ENCODE measurements around the gene ZNF91. TPM values are rescaled to one million over a fixed set of nuclear protein-coding genes. Genes with fewer than 3 reads are reported as not detected.

Gene ZNF91
- total RNA-seq, 1 experiment from 2014 or later: 37.4 TPM

GRCh38 chr19:23404676-23405075 lies 9.4 kb upstream of the ZNF91 start:
- no peaks in the 10 kb centered on the region for H3K27me3 ChIP-seq (ENCODE audit: insufficient read depth, low read depth)
- H3K9me2 ChIP-seq (ENCODE audit: insufficient read depth): no peaks in the 10 kb centered on the region
- H3F3A ChIP-seq (ENCODE audit: insufficient read depth, low read depth): no peaks in the 10 kb centered on the region
- no peak for DNase-seq
- no peaks in the 10 kb centered on the region for H3K36me3 ChIP-seq (ENCODE audit: low read depth)
- H3K4me1 ChIP-seq (replicated peaks; ENCODE audit: insufficient read depth): no peaks in the 10 kb centered on the region
- no peak overlapping the region for H3K27ac ChIP-seq
- no peak for TF ChIP-seq CTCF (conservative IDR thresholded peaks at IDR 0.05)
- no peak for TF ChIP-seq EZH2 (IDR thresholded peaks at IDR 0.05; ENCODE audit: low read depth)
- H2AFZ ChIP-seq: no peak overlapping the region
- ChIA-PET CTCF (no interaction called here), POLR2A (ENCODE audit: unreplicated experiment) (no interaction called here)
- no peak overlapping the region for H3K4me2 ChIP-seq
- intact Hi-C loops (cut with micrococcal nuclease; ENCODE audit: unreplicated experiment): no loop called here
- BruUV-seq (replicated peaks): no TSS peak
- H3K4me3 ChIP-seq: no peak overlapping the region
- H3K79me2 ChIP-seq (ENCODE audit: low read depth): no peaks in the 10 kb centered on the region
- H4K20me1 ChIP-seq (ENCODE audit: insufficient read depth): no peaks in the 10 kb centered on the region
- no peaks in the 10 kb centered on the region; the same call in 1 of the 2 replicates for H3K9me3 ChIP-seq (ENCODE audit: insufficient read depth, low read depth)

GRCh38 chr19:23403581-23404324 lies 8.5 kb upstream of the ZNF91 start:
- TF ChIP-seq EZH2 (IDR thresholded peaks at IDR 0.05; ENCODE audit: low read depth) (no peak), CTCF (conservative IDR thresholded peaks at IDR 0.05) (no peak; the same call in 1 of the 2 replicates)
- H3F3A ChIP-seq (ENCODE audit: insufficient read depth, low read depth): no peaks in the 10 kb centered on the region
- ChIA-PET CTCF (no interaction called here), POLR2A (ENCODE audit: unreplicated experiment) (no interaction called here)
- no peaks in the 10 kb centered on the region for H3K36me3 ChIP-seq (ENCODE audit: low read depth)
- no peak overlapping the region for H3K4me2 ChIP-seq
- intact Hi-C loops (cut with micrococcal nuclease; ENCODE audit: unreplicated experiment): no loop called here
- H3K9me2 ChIP-seq (ENCODE audit: insufficient read depth): no peaks in the 10 kb centered on the region
- no peaks in the 10 kb centered on the region for H3K27me3 ChIP-seq (ENCODE audit: insufficient read depth, low read depth)
- H3K4me3 ChIP-seq: no peak overlapping the region
- H3K79me2 ChIP-seq (ENCODE audit: low read depth): no peaks in the 10 kb centered on the region
- H3K27ac ChIP-seq: no peak overlapping the region
- H3K4me1 ChIP-seq (replicated peaks; ENCODE audit: insufficient read depth): no peaks in the 10 kb centered on the region
- no peaks in the 10 kb centered on the region; the same call in 1 of the 2 replicates for H3K9me3 ChIP-seq (ENCODE audit: insufficient read depth, low read depth)
- H4K20me1 ChIP-seq (ENCODE audit: insufficient read depth): no peaks in the 10 kb centered on the region
- DNase-seq: peak; percentile 9 to 46
- BruUV-seq (replicated peaks): no TSS peak
- H2AFZ ChIP-seq: no peak overlapping the region

- Histone ChIP-seq H3K9me3 (ENCODE audit: insufficient read depth, low read depth) (no peaks in the 10 kb centered on the region; the same call in 1 of the 2 replicates), H3K4me3 (no peak overlapping the region), H4K20me1 (ENCODE audit: insufficient read depth) (no peaks in the 10 kb centered on the region), H3K4me1 (replicated peaks; ENCODE audit: insufficient read depth) (no peaks in the 10 kb centered on the region), H3K79me2 (ENCODE audit: low read depth) (no peaks in the 10 kb centered on the region), H2AFZ (no peak overlapping the region), H3F3A (ENCODE audit: insufficient read depth, low read depth) (no peaks in the 10 kb centered on the region), H3K27ac (no peak overlapping the region), H3K36me3 (ENCODE audit: low read depth) (no peaks in the 10 kb centered on the region), H3K4me2 (no peak overlapping the region), H3K9me2 (ENCODE audit: insufficient read depth) (no peaks in the 10 kb centered on the region), H3K27me3 (ENCODE audit: insufficient read depth, low read depth) (no peaks in the 10 kb centered on the region)
- DNase-seq: no peak
- TF ChIP-seq EZH2 (IDR thresholded peaks at IDR 0.05; ENCODE audit: low read depth): no peak
- no peak for TF ChIP-seq CTCF (conservative IDR thresholded peaks at IDR 0.05)
- no TSS peak for BruUV-seq (replicated peaks)
- intact Hi-C loops (cut with micrococcal nuclease; ENCODE audit: unreplicated experiment): no loop called here
- ChIA-PET POLR2A (ENCODE audit: unreplicated experiment) (no interaction called here), CTCF (no interaction called here)
Observed at GRCh38 chr19:23403052-23403451, 7.8 kb upstream of the ZNF91 start.
